ENCODE data around the gene HIPK3. TPM values are rescaled to one million over a fixed set of nuclear protein-coding genes. Genes with fewer than 3 reads are reported as not detected.
"Not testable (repeated sequence)": the region's sequence is repeated elsewhere in the genome, so short reads cannot be mapped to it uniquely, and the experiment has no call there.

Gene HIPK3
- total RNA-seq, 3 donors from 2014 or later (not counting 1 experiment from before 2014, with no cell fraction given): 80.6 to 92.9 (median 87.7) TPM

DNA sequence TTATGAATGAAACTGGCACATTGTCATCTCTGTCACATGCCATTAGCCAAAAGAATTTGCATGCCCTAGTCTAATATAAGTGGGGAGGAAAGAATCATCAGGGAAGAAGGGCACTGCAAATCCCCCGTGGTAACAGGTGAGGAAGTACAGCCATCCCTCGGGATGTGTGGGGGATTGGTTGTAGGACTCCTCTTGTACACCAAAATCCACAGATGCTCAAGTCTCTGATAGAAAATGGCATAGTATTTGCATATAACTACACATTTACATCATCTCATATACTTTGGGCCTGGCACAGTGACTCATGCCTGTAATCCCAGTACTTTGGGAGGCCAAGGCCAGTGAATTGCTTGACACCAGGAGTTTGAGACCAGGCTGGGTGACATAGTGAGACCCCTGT lies 109.7 kb downstream of the HIPK3 start:
- peaks cover 15% of the 10 kb centered on the region in 2 donors for H3K27me3 Mint-ChIP-seq (ENCODE audit: low read depth in 2 of 2)
- no peak overlapping the region for H3K27ac Mint-ChIP-seq
- DNase-seq (no peak), ATAC-seq (no peak)
- WGBS (ENCODE audit: insufficient coverage): 83% methylated on average over 1 of the region's 2 CpGs
- Histone ChIP-seq H3K4me1 (ENCODE audit: control insufficient read depth, insufficient read depth, low read length) (peaks cover 4% of the 10 kb centered on the region), H3K36me3 (ENCODE audit: control insufficient read depth, insufficient read depth, low read length) (no peaks in the 10 kb centered on the region), H3K27ac (ENCODE audit: low read length) (no peak overlapping the region), H3K4me3 (ENCODE audit: low read length) (no peak overlapping the region), H3K27me3 (ENCODE audit: control insufficient read depth, insufficient read depth, low read length) (peaks cover 4% of the 10 kb centered on the region), H3K9me3 (ENCODE audit: control insufficient read depth, insufficient read depth, low read length) (no peaks in the 10 kb centered on the region)
- intact Hi-C loops (cut with micrococcal nuclease): no loop called here
- no peaks in the 10 kb centered on the region for H3K9me3 Mint-ChIP-seq
- peaks cover 0 to 5% of the 10 kb centered on the region in 2 donors for H3K4me1 Mint-ChIP-seq
- no peaks in the 10 kb centered on the region for H3K36me3 Mint-ChIP-seq
- TF ChIP-seq CTCF (IDR thresholded peaks at IDR 0.05): no peak
- no peak overlapping the region for H3K4me3 Mint-ChIP-seq

DNA sequence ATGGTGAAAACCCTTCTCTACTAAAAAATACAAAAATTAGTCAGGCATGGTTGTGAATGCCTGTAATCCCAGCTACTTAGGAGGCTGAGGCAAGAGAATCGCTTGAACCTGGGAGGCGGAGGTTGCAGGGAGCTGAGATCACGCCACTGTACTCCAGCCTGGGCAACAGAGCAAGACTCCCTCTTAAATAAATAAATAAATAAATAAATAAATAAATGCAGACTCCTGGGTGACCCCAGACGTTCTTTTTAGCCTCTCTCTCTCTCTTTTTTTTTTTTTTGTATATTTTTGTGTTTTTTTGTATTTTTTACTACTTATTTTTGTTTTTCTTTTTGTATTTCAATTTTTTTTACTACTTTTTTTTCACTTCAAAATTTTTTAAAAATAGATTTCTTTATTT lies 111.3 kb downstream of the HIPK3 start:
- H3K27ac ChIP-seq (ENCODE audit: low read length); H3K4me3 ChIP-seq (ENCODE audit: low read length); H3K36me3 Mint-ChIP-seq; H3K36me3 ChIP-seq (ENCODE audit: control insufficient read depth, insufficient read depth, low read length); H3K4me1 ChIP-seq (ENCODE audit: control insufficient read depth, insufficient read depth, low read length); H3K4me3 Mint-ChIP-seq; H3K27me3 ChIP-seq (ENCODE audit: control insufficient read depth, insufficient read depth, low read length); H3K27ac Mint-ChIP-seq; intact Hi-C loops (cut with micrococcal nuclease); H3K4me1 Mint-ChIP-seq; DNase-seq; H3K9me3 ChIP-seq (ENCODE audit: control insufficient read depth, insufficient read depth, low read length); H3K9me3 Mint-ChIP-seq; ATAC-seq: not testable (repeated sequence)
- WGBS (ENCODE audit: insufficient coverage): 93% methylated on average over 2 of the region's 4 CpGs
- H3K27me3 Mint-ChIP-seq (ENCODE audit: low read depth in 2 of 2): peaks cover 15% of the 10 kb centered on the region in 2 donors

GRCh38 chr11:33368931-33369330 lies 111.8 kb downstream of the HIPK3 start:
- 100% methylated on average over 1 of the region's 1 CpG for WGBS (ENCODE audit: insufficient coverage)
- no peaks in the 10 kb centered on the region for H3K9me3 Mint-ChIP-seq
- H3K36me3 ChIP-seq (ENCODE audit: control insufficient read depth, insufficient read depth, low read length): no peaks in the 10 kb centered on the region
- H3K27me3 ChIP-seq (ENCODE audit: control insufficient read depth, insufficient read depth, low read length): peaks cover 2% of the 10 kb centered on the region
- no peaks in the 10 kb centered on the region for H3K4me1 Mint-ChIP-seq
- TF ChIP-seq CTCF (IDR thresholded peaks at IDR 0.05): no peak
- no peak overlapping the region for H3K27ac Mint-ChIP-seq
- intact Hi-C loops (cut with micrococcal nuclease): no loop called here
- H3K27me3 Mint-ChIP-seq (ENCODE audit: low read depth in 2 of 2): peaks cover 19 to 20% of the 10 kb centered on the region in 2 donors
- no peaks in the 10 kb centered on the region for H3K36me3 Mint-ChIP-seq
- H3K27ac ChIP-seq (ENCODE audit: low read length): no peak overlapping the region
- ATAC-seq (no peak), DNase-seq (no peak)
- no peak overlapping the region for H3K4me3 ChIP-seq (ENCODE audit: low read length)
- H3K9me3 ChIP-seq (ENCODE audit: control insufficient read depth, insufficient read depth, low read length): no peaks in the 10 kb centered on the region
- no peak overlapping the region for H3K4me3 Mint-ChIP-seq
- no peaks in the 10 kb centered on the region for H3K4me1 ChIP-seq (ENCODE audit: control insufficient read depth, insufficient read depth, low read length)

DNA sequence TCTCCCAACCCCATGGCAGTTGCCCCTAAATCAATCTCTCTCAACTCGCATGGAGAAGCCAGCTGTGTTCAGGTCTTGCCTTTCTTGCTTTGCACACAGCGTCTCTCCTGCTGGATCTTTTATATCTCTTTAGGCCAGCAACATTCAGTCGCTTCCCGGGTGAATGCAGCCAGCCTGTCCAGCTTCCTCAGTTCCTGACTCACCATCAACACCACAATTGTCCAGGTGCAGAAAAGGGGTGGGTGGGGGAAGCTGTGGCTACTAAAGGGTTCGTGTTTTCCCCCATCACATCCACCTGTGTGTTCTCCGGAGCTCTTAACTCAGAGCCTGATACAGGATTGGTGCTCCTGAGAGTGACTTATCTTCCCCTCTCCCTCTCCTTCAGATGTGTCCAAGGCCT lies 116.5 kb downstream of the HIPK3 start:
- H3K9me3 ChIP-seq (ENCODE audit: control insufficient read depth, insufficient read depth, low read length): no peaks in the 10 kb centered on the region
- WGBS (ENCODE audit: insufficient coverage): 62% methylated on average over 4 of the region's 6 CpGs
- no peak overlapping the region for H3K27ac ChIP-seq (ENCODE audit: low read length)
- peaks cover 29 to 31% of the 10 kb centered on the region in 2 donors for H3K27me3 Mint-ChIP-seq (ENCODE audit: low read depth in 2 of 2)
- H3K4me3 Mint-ChIP-seq: no peak overlapping the region
- H3K36me3 Mint-ChIP-seq: no peaks in the 10 kb centered on the region
- intact Hi-C loops (cut with micrococcal nuclease): no loop called here
- no peaks in the 10 kb centered on the region for H3K9me3 Mint-ChIP-seq
- no peak for TF ChIP-seq CTCF (IDR thresholded peaks at IDR 0.05)
- no peaks in the 10 kb centered on the region for H3K36me3 ChIP-seq (ENCODE audit: control insufficient read depth, insufficient read depth, low read length)
- H3K27me3 ChIP-seq (ENCODE audit: control insufficient read depth, insufficient read depth, low read length): peaks cover 23% of the 10 kb centered on the region
- ATAC-seq (no peak), DNase-seq (no peak)
- no peak overlapping the region for H3K4me3 ChIP-seq (ENCODE audit: low read length)
- H3K27ac Mint-ChIP-seq: no peak overlapping the region
- no peaks in the 10 kb centered on the region for H3K4me1 Mint-ChIP-seq
- H3K4me1 ChIP-seq (ENCODE audit: control insufficient read depth, insufficient read depth, low read length): no peaks in the 10 kb centered on the region
